Endothelial cell of umbilical vein (primary cell): ENCODE data around the gene ATR.

Experiments used
- CTCF ChIP-seq, 2 donors: IDR thresholded peaks; 1 replicate in 1 of 2; 2 replicates in 1 of 2; pipeline ENCODE4 v1.5.1; 2011; ENCODE audit warnings: low read length in 2 of 2, mild to moderate bottlenecking in 2 of 2, moderate library complexity in 2 of 2, control low read depth in 1 of 2, inconsistent platforms in 1 of 2, low read depth in 1 of 2; ENCODE audit not compliant: insufficient read depth in 1 of 2; ENCODE audit errors: extremely low read depth in 1 of 2
- POLR2A ChIP-seq: IDR thresholded peaks from 2 replicates; pipeline ENCODE4 v1.6.1; 2012; ENCODE audit warnings: low read depth, mild to moderate bottlenecking, control low read depth, low read length
- POLR2AphosphoS5 ChIP-seq: IDR thresholded peaks from 2 replicates; pipeline ENCODE4 v1.6.1; 2012; ENCODE audit warnings: low read depth, mild to moderate bottlenecking, control low read depth, low read length, moderate library complexity; ENCODE audit not compliant: insufficient read depth

GRCh38 chr3:142417302-142417701 is 161.2 kb downstream of the ATR start:
- no peak for TF ChIP-seq POLR2A
- no peak for TF ChIP-seq CTCF (IDR thresholded peaks at IDR 0.05; ENCODE audit: extremely low read depth in 1 of 2, insufficient read depth in 1 of 2, low read depth in 1 of 2, low read length in 2 of 2)
- no peak for TF ChIP-seq POLR2AphosphoS5
